Liver (tissue), 9 donors: Measurements from ENCODE around the gene TNS1. TPM values are rescaled to one million over a fixed set of nuclear protein-coding genes. Genes with fewer than 3 reads are reported as not detected.

ENCODE experiments used
- DNase-seq: peaks from one replicate; pipeline ENCODE4 v3.0.0-alpha.2; 2017; ENCODE audit warnings: low spot score
- H3K27ac ChIP-seq, 2 donors: one replicate each; pipeline ENCODE4 v1.7.0; 2013; ENCODE audit warnings: inconsistent platforms in 2 of 2, low read length in 2 of 2, control low read depth in 1 of 2, low read depth in 1 of 2, mild to moderate bottlenecking in 1 of 2
- H3K27me3 ChIP-seq, 4 donors: one replicate each; pipeline versions ENCODE4 v1.6.1 to v1.7.0; 2013; ENCODE audit warnings: low read length in 3 of 4, inconsistent platforms in 1 of 4, mild to moderate bottlenecking in 1 of 4, moderate library complexity in 1 of 4; ENCODE audit not compliant: control insufficient read depth in 4 of 4, insufficient read depth in 4 of 4
- H3K36me3 ChIP-seq, 4 donors: one replicate each; pipeline versions ENCODE4 v1.6.1 to v1.7.0; 2013; ENCODE audit warnings: low read length in 3 of 4, mild to moderate bottlenecking in 3 of 4, low read depth in 1 of 4, moderate library complexity in 1 of 4; ENCODE audit not compliant: control insufficient read depth in 4 of 4, insufficient read depth in 3 of 4
- H3K4me1 ChIP-seq, 4 donors: one replicate each; pipeline versions ENCODE4 v1.6.1 to v1.7.0; 2013; ENCODE audit warnings: low read length in 3 of 4, mild to moderate bottlenecking in 3 of 4, moderate library complexity in 1 of 4; ENCODE audit not compliant: control insufficient read depth in 4 of 4, insufficient read depth in 4 of 4
- H3K4me3 ChIP-seq, 3 donors: one replicate each; pipeline versions ENCODE4 v1.6.1 to v1.7.0; 2013; ENCODE audit warnings: low read length in 3 of 3, control low read depth in 1 of 3, low read depth in 1 of 3, mild to moderate bottlenecking in 1 of 3
- H3K9ac ChIP-seq, 2 donors: one replicate each; pipeline ENCODE4 v1.7.0; 2013; ENCODE audit warnings: low read length in 2 of 2, mild to moderate bottlenecking in 2 of 2, moderate library complexity in 2 of 2, control low read depth in 1 of 2, low read depth in 1 of 2
- H3K9me3 ChIP-seq, 4 donors: one replicate each; pipeline versions ENCODE4 v1.6.1 to v1.7.0; 2013; ENCODE audit warnings: low read length in 3 of 4; ENCODE audit not compliant: control insufficient read depth in 4 of 4
- ATF3 ChIP-seq: IDR thresholded peaks from 2 replicates; pipeline ENCODE4 v1.6.1; 2016; ENCODE audit warnings: antibody characterized with exemption
- CTCF ChIP-seq: fragments of 150-350 bp; IDR thresholded peaks from 2 replicates; pipeline ENCODE4 v1.5.1; 2017; ENCODE audit warnings: improper control_type of control experiment, low read depth, low read length; ENCODE audit not compliant: missing input control
- EGR1 ChIP-seq, 2 donors: IDR thresholded peaks; 2 replicates each; pipeline ENCODE4 v1.6.1; 2016 to 2018; ENCODE audit warnings: antibody characterized with exemption in 2 of 2, low read depth in 2 of 2
- FOXA1 ChIP-seq: IDR thresholded peaks from 2 replicates; pipeline ENCODE4 v1.6.1; 2016; ENCODE audit warnings: antibody characterized with exemption
- FOXA2 ChIP-seq: IDR thresholded peaks from 2 replicates; pipeline ENCODE4 v1.6.1; 2016; ENCODE audit warnings: antibody characterized with exemption
- GABPA ChIP-seq, 2 donors: IDR thresholded peaks in 1 of 2; conservative IDR thresholded peaks in 1 of 2; 2 replicates each; pipeline ENCODE4 v1.6.1; 2016; ENCODE audit warnings: antibody characterized with exemption in 2 of 2, mild to moderate bottlenecking in 1 of 2, moderate library complexity in 1 of 2
- HNF4A ChIP-seq, 2 donors: conservative IDR thresholded peaks; 2 replicates each; pipeline ENCODE4 v1.6.1; 2016; ENCODE audit warnings: antibody characterized with exemption in 2 of 2, mild to moderate bottlenecking in 2 of 2
- HNF4G ChIP-seq: IDR thresholded peaks from 2 replicates; pipeline ENCODE4 v1.6.1; 2016; ENCODE audit warnings: antibody characterized with exemption
- JUND ChIP-seq, 2 donors: IDR thresholded peaks; 2 replicates each; pipeline ENCODE4 v1.6.1; 2016; ENCODE audit warnings: antibody characterized with exemption in 2 of 2
- MAX ChIP-seq: IDR thresholded peaks from 2 replicates; pipeline ENCODE4 v1.6.1; 2016; ENCODE audit warnings: antibody characterized with exemption
- NR2F2 ChIP-seq: IDR thresholded peaks from 2 replicates; pipeline ENCODE4 v1.6.1; 2016; ENCODE audit warnings: antibody characterized with exemption
- RAD21 ChIP-seq, 2 donors: IDR thresholded peaks; 2 replicates each; pipeline ENCODE4 v1.6.1; 2016; ENCODE audit warnings: antibody characterized with exemption in 2 of 2, mild to moderate bottlenecking in 2 of 2
- REST ChIP-seq: IDR thresholded peaks from 2 replicates; pipeline ENCODE4 v1.6.1; 2016; ENCODE audit warnings: antibody characterized with exemption, mild to moderate bottlenecking
- RXRA ChIP-seq, 2 donors: IDR thresholded peaks; 2 replicates each; pipeline ENCODE4 v1.6.1; 2017 to 2018; ENCODE audit warnings: antibody characterized with exemption in 2 of 2, mild to moderate bottlenecking in 1 of 2
- SP1 ChIP-seq: IDR thresholded peaks from 2 replicates; pipeline ENCODE4 v1.6.1; 2018; ENCODE audit warnings: antibody characterized with exemption, mild to moderate bottlenecking
- TAF1 ChIP-seq: conservative IDR thresholded peaks from 2 replicates; pipeline ENCODE4 v1.6.1; 2016; ENCODE audit warnings: antibody characterized with exemption, mild to moderate bottlenecking
- YY1 ChIP-seq: IDR thresholded peaks from 2 replicates; pipeline ENCODE4 v1.6.1; 2016; ENCODE audit warnings: antibody characterized with exemption, mild to moderate bottlenecking
- ZBTB33 ChIP-seq: IDR thresholded peaks from 2 replicates; pipeline ENCODE4 v1.6.1; 2016; ENCODE audit warnings: antibody characterized with exemption
- WGBS: extraction: QIAGEN DNeasy Blood & Tissue Kit; methylation state at CpG from one replicate; pipeline ENCODE4 v1.1.7; 2013; 5-methylcytosine and 5-hydroxymethylcytosine counted together
- polyA plus RNA-seq, 2 donors: library from polyadenylated mRNA; stranded (reverse) in 1 of 2; unstranded in 1 of 2; fragments of 200-250 nt in 1 of 2; fragments of >200 nt in 1 of 2; fragmentation: Nextera tagmentation in 1 of 2; extraction: Ambion mirVana in 1 of 2; gene quantifications; one replicate each; pipeline versions ENCODE4 v1.2.1 to v1.2.3, GENCODE V29; 2013 to 2015
- total RNA-seq, 2 donors: library from RNA; depleted of rRNA; stranded (reverse); fragments of >200 nt; gene quantifications; one replicate each; pipeline ENCODE4 v1.2.3, GENCODE V29; 2014
- donor health status: healthy.
- donor health status: healthy.
- donor health status: healthy.
- donor health status: healthy.
- donor health status: healthy.

Gene TNS1
- total and polyA plus RNA-seq, 4 donors, result 16.3 to 128 (median 57.3) TPM

- H3K27ac ChIP-seq, result no peak overlapping the region
- no peaks in the 10 kb centered on the region for H3K27me3 ChIP-seq
- WGBS, result 94% methylated on average over 9 of the region's 9 CpGs
- no peak for DNase-seq
- H3K36me3 ChIP-seq, result no peaks in the 10 kb centered on the region
- peaks cover 0 to 15% (median 8%) of the 10 kb centered on the region in 4 donors for H3K4me1 ChIP-seq
- no peaks in the 10 kb centered on the region for H3K9me3 ChIP-seq
- no peak overlapping the region for H3K9ac ChIP-seq
- no peak overlapping the region for H3K4me3 ChIP-seq
- TF ChIP-seq HNF4A (conservative IDR thresholded peaks at IDR 0.05) (no peak), FOXA1 (no peak), EGR1 (IDR thresholded peaks at IDR 0.05; ENCODE audit: low read depth in 2 of 2) (no peak), HNF4G (no peak), RXRA (IDR thresholded peaks at IDR 0.05) (no peak), NR2F2 (no peak), GABPA (IDR thresholded peaks at IDR 0.05 in 1 of 2, conservative IDR thresholded peaks at IDR 0.05 in 1 of 2) (no peak), YY1 (no peak), JUND (IDR thresholded peaks at IDR 0.05) (no peak), ZBTB33 (no peak), REST (no peak), FOXA2 (no peak), ATF3 (no peak), TAF1 (no peak), RAD21 (IDR thresholded peaks at IDR 0.05) (no peak), CTCF (no peak), SP1 (no peak), MAX (no peak)
Measured at GRCh38 chr2:217990791-217991465, 11.9 kb downstream of the TNS1 start.
